CD4-positive, alpha-beta T cell treated with Interleukin-4 for 4 hours (primary cell): Measurements from ENCODE around the gene CST4.
"Not testable (repeated sequence)": the region's sequence is repeated elsewhere in the genome, so short reads cannot be mapped to it uniquely, and the experiment has no call there.

Experiments
- DNase-seq: peaks from one replicate; pipeline ENCODE4 v3.0.0-alpha.2; 2020

CST4 gene

GRCh38 chr20:23659610-23659988 lies 29.2 kb downstream of the CST4 start:
- not testable (repeated sequence) for DNase-seq

- no peak for DNase-seq
These were observed 29.7 kb downstream of the CST4 start for GRCh38 chr20:23658989-23659609.

- no peak for DNase-seq
These were observed 30.5 kb downstream of the CST4 start for GRCh38 chr20:23658336-23658735.

- DNase-seq: no peak
These were observed 31.6 kb downstream of the CST4 start for GRCh38 chr20:23657202-23657601.

- DNase-seq: no peak
These were observed 32.5 kb downstream of the CST4 start for GRCh38 chr20:23656372-23656771.

GRCh38 chr20:23655491-23656211 lies 33.2 kb downstream of the CST4 start:
- DNase-seq: peak; percentile 22

GRCh38 chr20:23654717-23655116 lies 34.1 kb downstream of the CST4 start:
- no peak for DNase-seq

GRCh38 chr20:23654000-23654399 lies 34.8 kb downstream of the CST4 start:
- no peak for DNase-seq

GRCh38 chr20:23653400-23653938 lies 35.4 kb downstream of the CST4 start:
- no peak for DNase-seq

- DNase-seq: no peak
These were observed 35.9 kb downstream of the CST4 start for GRCh38 chr20:23652926-23653325.

GRCh38 chr20:23652371-23652770 lies 36.5 kb downstream of the CST4 start:
- DNase-seq: no peak

- DNase-seq: no peak
These were observed 37.7 kb downstream of the CST4 start for GRCh38 chr20:23651117-23651516.

- DNase-seq: no peak
These were observed 38.9 kb downstream of the CST4 start for GRCh38 chr20:23649830-23650417.

GRCh38 chr20:23649242-23649641 lies 39.6 kb downstream of the CST4 start:
- DNase-seq: no peak

- DNase-seq: no peak
These were observed 41.5 kb downstream of the CST4 start for GRCh38 chr20:23647346-23647745.

GRCh38 chr20:23646106-23646873 lies 42.5 kb downstream of the CST4 start:
- DNase-seq: no peak

GRCh38 chr20:23645575-23645974 lies 43.3 kb downstream of the CST4 start:
- no peak for DNase-seq

- DNase-seq: no peak
These were observed 44.7 kb downstream of the CST4 start for GRCh38 chr20:23644164-23644563.

GRCh38 chr20:23643659-23644058 lies 45.2 kb downstream of the CST4 start:
- DNase-seq: no peak

- no peak for DNase-seq
These were observed 46.7 kb downstream of the CST4 start for GRCh38 chr20:23641936-23642751.

GRCh38 chr20:23640671-23641667 lies 47.9 kb downstream of the CST4 start:
- no peak for DNase-seq
